HG02938 (cell line): ENCODE measurements around the gene HSPA12A.

Source experiments
- ATAC-seq: cut with Tn5 transposase; IDR thresholded peaks from one replicate; pipeline ENCODE4 v1.9.1; 2021; ENCODE audit warnings: mild to moderate bottlenecking, moderate library complexity; ENCODE audit not compliant: unreplicated experiment

HSPA12A gene, protein sequence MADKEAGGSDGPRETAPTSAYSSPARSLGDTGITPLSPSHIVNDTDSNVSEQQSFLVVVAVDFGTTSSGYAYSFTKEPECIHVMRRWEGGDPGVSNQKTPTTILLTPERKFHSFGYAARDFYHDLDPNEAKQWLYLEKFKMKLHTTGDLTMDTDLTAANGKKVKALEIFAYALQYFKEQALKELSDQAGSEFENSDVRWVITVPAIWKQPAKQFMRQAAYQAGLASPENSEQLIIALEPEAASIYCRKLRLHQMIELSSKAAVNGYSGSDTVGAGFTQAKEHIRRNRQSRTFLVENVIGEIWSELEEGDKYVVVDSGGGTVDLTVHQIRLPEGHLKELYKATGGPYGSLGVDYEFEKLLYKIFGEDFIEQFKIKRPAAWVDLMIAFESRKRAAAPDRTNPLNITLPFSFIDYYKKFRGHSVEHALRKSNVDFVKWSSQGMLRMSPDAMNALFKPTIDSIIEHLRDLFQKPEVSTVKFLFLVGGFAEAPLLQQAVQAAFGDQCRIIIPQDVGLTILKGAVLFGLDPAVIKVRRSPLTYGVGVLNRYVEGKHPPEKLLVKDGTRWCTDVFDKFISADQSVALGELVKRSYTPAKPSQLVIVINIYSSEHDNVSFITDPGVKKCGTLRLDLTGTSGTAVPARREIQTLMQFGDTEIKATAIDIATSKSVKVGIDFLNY

DNA sequence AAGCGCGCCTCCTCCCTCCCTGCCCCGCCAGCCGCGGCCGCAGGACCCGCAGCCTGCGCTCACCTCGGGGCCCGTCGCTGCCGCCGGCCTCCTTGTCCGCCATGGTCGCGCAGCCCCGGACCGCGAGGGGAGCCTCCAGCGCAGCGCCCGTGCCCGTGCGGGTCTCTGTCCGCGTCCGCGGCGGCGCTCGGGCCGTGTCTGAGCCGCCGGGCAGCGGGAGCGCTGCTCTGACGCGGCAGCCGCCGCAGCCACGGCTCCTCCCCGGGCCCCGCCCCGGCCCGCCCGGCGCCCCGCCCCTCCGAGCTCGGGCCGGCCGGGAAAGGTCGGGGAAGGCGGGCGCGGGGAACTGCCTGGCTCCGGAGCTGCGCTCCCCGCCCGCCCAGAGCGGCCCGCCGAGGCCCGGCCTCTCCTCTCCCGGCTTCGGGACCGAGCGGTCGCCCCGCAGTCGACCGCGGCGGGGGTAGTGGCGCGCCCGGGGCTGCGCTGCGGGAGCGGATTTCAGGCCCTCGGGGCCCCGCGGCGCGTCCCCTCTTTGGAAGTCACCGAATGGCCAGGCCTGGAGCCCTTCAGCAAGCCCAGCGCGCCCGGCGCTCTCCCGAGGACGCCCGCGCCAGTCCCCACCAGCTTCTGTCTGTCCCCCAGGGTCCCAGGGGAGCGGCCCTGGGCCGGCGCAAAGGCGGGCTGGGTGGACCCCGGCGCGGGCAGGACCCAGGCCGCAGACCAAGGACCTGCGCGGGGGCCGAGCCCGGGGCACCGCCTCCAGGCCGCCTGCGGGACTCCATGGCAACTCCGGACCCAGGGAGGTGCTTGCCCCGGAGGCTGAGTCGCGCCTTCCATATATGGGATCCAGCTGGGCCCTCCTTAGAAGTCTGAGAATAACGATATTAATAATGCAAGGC is at the start of gene HSPA12A:
Gene HSPA12A (minus strand): TSS at position 200 of the 899 bp plus-strand sequence. CDS start 97 bp downstream, at position 103.
- peak; percentile 82 for ATAC-seq

DNA sequence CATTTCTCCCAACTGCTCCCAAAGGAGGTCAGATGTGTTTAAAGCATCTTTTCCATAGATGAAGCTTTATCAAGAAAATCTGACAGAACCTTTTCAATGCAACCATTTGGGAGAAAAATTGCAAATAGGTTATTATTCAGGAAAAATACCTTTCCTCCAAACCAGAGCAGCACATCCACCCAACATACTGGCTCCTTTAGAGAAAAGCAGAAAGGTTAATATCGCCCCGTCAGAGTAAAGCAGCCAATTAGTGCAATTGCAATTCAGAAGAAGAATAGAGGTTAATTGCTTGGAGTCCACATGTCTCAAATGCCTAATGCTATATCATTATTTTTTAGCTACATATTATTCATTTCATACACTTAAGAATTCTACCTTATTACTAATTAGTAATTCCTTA is 48.9 kb upstream of the HSPA12A start:
- ATAC-seq: no peak

GRCh38 chr10:116787893-116788665 is 45.7 kb upstream of the HSPA12A start:
- ATAC-seq: peak; percentile 85

DNA sequence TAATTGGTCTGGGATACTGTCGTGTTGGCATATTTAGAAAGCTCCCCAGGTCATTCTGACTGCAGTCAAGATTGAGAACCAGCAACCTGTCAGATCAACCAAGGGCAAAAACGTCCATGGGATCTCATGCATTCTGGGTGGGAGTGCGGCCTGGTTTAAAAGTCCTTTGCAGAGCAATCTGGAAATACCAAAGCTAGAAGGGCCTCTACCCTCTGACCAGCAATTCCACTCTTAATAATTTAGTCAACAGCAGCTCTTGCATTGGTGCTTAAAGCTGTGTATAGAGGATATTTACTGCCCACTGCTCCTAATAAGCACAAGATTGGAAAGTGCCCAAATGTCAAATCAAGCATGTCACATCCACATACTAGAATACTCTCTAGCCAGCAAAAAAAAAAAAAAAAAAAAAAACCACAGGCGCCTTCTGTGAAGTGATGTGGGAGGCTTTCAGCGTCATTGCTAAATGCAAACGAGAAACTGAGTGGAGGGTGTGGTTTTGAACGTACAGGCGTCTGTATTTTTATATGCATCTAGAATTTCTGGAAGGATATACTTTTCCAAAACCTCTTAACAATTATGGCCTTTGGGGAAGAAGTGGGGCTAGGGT is 44.8 kb upstream of the HSPA12A start:
- no peak for ATAC-seq

DNA sequence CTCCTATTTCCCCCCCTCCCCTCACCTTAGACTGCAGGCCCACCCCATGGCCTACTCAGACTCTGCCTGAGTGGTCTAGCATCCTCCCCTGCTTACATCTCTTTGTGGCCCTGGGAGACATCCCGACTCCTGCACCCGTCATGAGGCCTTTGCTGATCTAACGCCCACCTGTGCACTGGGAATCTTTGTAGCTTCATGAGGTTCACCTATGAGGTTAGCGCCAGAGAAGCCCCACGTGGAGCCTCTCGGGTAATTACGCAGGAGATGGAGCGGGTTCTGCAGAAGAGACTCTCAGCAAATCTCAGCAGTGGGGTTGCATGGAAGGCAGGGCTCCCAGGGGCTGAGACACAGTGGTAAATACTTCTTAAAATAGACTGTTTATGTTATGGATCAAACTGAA is 43.5 kb upstream of the HSPA12A start:
- no peak for ATAC-seq

DNA sequence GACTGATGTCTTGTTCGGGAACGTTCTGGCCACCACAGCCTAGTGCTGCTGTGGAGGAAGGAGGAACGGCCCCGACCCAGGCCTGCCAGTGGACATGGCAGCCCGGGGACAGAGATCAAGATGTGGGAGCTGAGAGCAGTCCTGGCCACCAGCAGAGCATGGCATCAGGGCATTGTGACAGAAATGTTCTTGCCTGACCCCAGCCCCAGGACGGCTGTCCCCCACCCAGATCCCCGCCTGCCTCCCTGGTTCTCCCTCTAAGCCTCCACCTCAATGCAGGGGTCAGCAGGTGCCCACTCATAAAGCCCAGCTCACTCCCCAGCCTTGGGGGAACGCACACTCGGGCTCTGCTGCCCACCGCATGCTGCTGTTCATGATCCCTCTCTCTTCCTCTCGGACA is 42.9 kb upstream of the HSPA12A start:
- ATAC-seq: no peak

DNA sequence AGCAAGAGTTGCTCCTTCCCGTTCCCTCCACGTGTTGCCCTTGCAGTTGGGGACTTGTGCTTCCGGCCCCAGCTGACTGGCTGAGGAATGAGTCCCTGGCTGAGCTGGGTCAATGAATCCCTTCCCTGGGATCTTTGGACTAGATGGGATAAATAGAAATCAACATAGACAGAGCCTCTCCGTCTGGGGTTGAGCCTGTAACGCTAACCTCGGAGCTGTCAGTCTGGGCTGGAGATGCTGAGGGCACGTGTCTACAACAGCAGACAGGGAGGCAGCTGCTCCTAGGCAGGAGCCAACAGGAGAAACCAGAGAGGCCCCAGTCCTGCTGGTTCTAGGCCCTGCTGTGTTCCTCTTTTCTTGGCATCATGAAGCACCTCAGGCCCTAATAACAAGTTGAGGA is 42.3 kb upstream of the HSPA12A start:
- ATAC-seq: no peak

DNA sequence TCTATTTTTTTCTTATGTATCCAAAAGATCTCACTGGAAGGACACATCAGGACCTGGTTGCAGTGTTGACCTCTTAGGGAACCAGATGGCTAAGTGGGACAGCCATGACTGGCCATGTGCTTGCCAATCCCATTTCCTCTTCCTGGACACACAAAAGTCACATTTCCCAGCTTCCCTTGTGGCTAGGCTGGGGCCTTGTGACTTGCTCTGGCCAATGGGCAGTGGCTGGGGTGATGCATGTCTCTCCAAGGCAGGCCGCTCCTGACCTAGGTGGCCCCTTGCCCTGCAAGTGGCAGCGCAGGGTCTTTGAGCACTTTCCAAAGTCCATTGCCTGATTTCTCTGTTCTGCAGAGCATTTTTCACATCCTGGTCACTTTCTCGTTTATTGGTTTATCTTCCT is 41.7 kb upstream of the HSPA12A start:
- no peak for ATAC-seq

DNA sequence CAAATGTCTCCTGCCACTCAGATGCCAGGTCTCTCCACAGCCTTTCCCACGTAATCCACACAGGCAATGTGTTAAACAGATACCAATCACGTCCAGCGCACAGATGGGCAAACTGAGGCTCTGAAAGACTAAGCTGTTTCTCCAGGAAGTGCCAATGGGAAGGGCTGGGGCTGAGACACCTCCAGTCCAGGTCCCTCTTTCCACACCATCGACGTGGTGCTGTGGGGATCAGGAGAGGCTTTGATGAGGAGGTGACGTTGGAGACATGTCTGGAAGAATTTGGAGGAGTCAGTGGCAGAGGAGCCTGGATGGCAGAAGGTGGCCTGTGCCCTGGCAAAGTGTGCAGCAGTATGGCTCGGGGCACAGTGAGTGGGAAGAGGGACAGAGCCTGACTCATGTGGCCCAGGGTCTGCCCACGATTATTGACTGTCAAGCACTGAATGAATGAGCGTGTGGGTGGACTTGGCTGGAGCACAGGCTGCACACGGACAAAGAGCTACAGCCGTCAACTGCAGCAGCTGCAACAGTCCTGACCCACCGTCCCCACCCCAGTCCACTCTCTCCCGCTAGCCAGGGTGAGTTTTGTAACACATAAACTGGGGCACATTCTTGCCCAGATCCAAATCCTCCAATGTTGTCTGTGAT is 40.8 kb upstream of the HSPA12A start:
- ATAC-seq: no peak

GRCh38 chr10:116781370-116781884 is 39.1 kb upstream of the HSPA12A start:
- no peak for ATAC-seq

DNA sequence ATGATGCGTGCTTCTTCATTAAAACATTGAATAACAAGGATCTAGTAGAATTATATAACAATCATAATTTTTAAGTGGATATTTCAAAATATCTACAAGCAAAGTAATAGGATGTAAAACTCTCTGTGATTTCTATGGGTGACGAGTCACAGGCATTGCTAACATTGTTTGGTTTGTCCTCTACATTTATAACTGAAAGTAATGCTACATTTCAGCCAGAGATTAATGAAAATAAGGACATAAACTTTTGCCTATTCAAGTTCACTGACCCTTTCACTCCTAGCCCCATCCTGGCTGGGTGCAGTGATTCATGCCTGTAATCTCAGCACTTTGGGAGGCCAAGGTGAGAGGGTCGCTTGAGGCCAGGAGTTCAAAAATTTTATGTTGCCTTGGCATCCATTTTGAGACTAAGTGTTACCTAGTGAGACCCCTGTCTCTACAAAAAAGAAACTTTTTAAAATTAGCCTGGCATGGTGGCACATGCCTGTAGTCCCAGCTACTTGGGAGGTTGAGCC is 38.4 kb upstream of the HSPA12A start:
- ATAC-seq: no peak

DNA sequence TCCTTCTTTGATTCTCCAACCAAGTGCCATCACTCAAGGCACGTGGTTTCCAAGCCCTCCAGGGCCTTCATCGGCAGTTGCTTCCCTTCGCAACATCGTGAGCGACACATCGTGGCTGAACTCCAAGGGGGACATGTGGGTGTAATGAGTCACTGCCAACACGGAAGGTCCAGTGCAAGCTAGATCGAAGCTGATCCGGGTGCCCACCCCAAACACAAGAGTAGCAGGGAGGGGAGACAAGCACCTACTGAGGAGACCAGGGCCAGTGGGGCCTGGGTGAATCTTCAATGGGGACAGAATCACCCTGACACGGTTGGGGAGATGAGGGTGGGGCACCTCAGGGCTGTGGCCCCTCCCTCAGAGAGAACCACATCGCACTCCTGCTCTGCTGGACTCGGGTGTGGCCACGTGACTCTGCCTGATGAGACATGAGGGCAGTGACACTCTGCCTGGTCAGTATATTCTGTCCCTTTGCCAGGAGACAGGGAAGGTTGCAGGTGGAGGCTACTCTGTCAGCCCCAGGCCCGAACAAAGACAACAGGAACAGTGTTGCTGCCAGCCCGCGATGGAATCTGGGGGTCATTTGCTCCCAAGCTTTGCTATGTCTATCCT is 36.8 kb upstream of the HSPA12A start:
- ATAC-seq: no peak

GRCh38 chr10:116777006-116777405 is 34.6 kb upstream of the HSPA12A start:
- no peak for ATAC-seq

DNA sequence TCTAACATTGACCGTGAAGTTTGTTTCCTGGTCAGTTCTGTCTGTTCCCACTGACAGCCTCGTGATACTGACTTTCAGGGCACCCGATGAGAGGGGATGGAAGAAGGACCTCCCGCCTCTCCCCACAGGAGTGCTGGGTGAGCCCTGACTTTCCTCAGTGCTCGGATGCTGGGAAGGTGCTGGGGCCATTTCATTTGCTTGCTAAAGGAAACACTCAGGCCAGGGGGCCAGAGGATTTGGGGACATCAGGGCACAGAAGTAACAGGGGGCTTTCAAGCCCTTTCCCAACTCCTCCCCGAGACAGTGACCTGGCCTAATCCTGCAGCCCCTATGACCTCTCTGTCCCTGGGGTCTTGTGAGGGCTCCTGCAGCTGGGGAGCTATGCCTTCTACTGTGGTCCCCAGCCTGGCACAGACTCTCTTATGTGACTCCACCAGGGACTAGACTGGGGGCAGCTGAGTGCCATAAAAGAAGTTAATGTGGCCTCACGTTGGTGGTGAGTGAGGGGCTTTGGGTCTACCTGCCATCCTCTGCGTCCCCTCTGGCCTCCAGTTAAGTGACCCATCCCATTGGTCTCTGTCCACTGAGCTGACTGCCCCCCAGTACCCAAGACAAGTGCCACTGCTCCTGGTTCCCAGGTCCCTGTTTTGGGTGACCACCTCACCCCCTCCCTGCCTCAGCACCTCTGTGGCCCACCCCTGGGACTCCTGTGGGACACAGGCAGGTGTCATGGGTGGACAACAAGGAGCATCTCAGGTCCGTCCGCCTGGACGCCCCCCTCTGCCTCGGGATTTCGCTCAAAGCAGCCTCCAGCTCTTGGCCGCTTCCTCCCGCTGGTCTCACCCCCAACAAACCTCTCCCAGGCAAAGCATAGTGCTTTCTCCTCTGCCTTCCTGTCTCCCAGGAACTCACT is 33.4 kb upstream of the HSPA12A start:
- no peak for ATAC-seq

- no peak for ATAC-seq
These were observed 32.4 kb upstream of the HSPA12A start for GRCh38 chr10:116774728-116775151.

DNA sequence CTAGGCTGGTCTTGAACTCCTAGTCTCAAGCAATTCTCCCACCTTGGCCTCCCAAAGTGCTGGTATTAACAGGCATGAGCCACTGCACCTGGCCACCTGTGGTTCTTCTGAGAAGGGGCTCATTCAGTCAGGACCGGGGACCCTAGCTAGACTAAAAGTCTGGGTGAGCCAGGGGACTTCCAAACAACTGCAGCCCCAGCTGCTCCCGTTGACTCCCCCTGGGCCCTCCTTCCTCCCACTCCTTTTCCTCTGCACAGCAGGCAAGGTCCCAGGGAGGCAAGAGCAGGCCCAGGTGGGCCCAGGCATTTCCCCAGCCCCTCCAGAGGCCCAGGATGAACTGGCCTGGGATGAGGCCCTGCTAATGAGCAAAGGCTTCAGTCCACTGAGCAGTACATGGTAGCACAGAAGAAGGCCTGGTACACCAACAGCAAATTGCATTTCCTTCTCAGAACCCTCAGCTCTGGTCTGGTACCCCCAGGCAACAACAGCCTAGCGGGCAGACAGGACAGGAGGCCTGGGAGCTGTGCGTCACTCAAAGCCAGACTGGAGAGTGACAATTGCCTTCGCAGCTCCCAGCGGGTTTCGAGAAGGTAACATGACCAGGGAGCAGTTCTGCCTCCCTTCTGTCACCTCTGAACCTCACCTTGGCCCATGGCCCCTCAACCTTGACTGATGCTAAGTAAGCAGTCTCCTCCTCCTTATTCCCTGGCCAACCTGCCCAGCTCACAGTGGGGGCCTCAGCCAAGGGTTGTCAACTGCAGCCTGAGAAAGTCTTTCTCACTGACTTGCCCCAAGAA is 30.7 kb upstream of the HSPA12A start:
- no peak for ATAC-seq
